Measurements from ENCODE around the gene ZSWIM2.

GRCh38 chr2:186881660-186882059, 32.7 kb upstream of the ZSWIM2 start:
- TF ChIP-seq POLR2A (IDR thresholded peaks at IDR 0.05) (no peak), CTCF (IDR thresholded peaks at IDR 0.05) (no peak), POLR2AphosphoS5 (IDR thresholded peaks at IDR 0.05) (no peak)
